ENCODE data around the gene MRPL1.

- no peak for TF ChIP-seq CTCF (IDR thresholded peaks at IDR 0.05)
- no peak for TF ChIP-seq RCOR1 (IDR thresholded peaks at IDR 0.05; ENCODE audit: low read depth, low read length)
- no peak for TF ChIP-seq POLR2A (IDR thresholded peaks at IDR 0.05; ENCODE audit: low read length)
- TF ChIP-seq ZFP36 (IDR thresholded peaks at IDR 0.05; ENCODE audit: borderline replicate concordance, partially characterized antibody), result no peak
- no peak for TF ChIP-seq CEBPB (IDR thresholded peaks at IDR 0.05)
- TF ChIP-seq CHD2 (IDR thresholded peaks at IDR 0.05; ENCODE audit: low read length, partially characterized antibody), result no peak
Observed at GRCh38 chr4:77817304-77818072, 45.1 kb upstream of the MRPL1 start.

All from A549 (cell line).